ENCODE data around the gene EIF4E1B.
"Not testable (repeated sequence)": the region's sequence is repeated elsewhere in the genome, so short reads cannot be mapped to it uniquely, and the experiment has no call there.

EIF4E1B gene

GRCh38 chr5:176592573-176592972, 37.9 kb upstream of the EIF4E1B start:
- Histone ChIP-seq H3K9ac (ENCODE audit: insufficient read length) (no peak overlapping the region), H3K9me3 (ENCODE audit: low read depth, low read length) (no peaks in the 10 kb centered on the region)
- TF ChIP-seq FOXP2 (optimal IDR thresholded peaks at IDR 0.05; ENCODE audit: control extremely low read depth, extremely low read length, insufficient read depth) = no peak
- TF ChIP-seq POLR2AphosphoS5 (IDR thresholded peaks at IDR 0.05; ENCODE audit: borderline replicate concordance, low read depth, low read length) = no peak
- TF ChIP-seq EZH2 (IDR thresholded peaks at IDR 0.05) = no peak

GRCh38 chr5:176593273-176593869, 37.1 kb upstream of the EIF4E1B start:
- Histone ChIP-seq H3K36me3 (ENCODE audit: insufficient read depth, low read length) (no peaks in the 10 kb centered on the region), H3K9ac (ENCODE audit: insufficient read length) (no peak overlapping the region), H3K9me3 (ENCODE audit: low read depth, low read length) (no peaks in the 10 kb centered on the region), H3K4me3 (no peak overlapping the region), H3K27ac (no peak overlapping the region)
- TF ChIP-seq POLR2AphosphoS5 (IDR thresholded peaks at IDR 0.05; ENCODE audit: borderline replicate concordance, low read depth, low read length) = no peak
- no peak for TF ChIP-seq EZH2 (IDR thresholded peaks at IDR 0.05)
- TF ChIP-seq FOXP2 (optimal IDR thresholded peaks at IDR 0.05; ENCODE audit: control extremely low read depth, extremely low read length, insufficient read depth) = no peak
- no peak for DNase-seq (ENCODE audit: low read depth, low spot score)

More at GRCh38 chr5:176592573-176592972, 37.9 kb upstream of the EIF4E1B start:
- Histone ChIP-seq H3K4me3 (no peak overlapping the region), H3K36me3 (ENCODE audit: insufficient read depth, low read length) (no peaks in the 10 kb centered on the region), H3K27ac (no peak overlapping the region)
- DNase-seq (ENCODE audit: low read depth, low spot score) = no peak

GRCh38 chr5:176594554-176594953, 35.9 kb upstream of the EIF4E1B start:
- H3K9ac ChIP-seq (ENCODE audit: insufficient read length) = no peak overlapping the region

GRCh38 chr5:176595386-176595943, 35.0 kb upstream of the EIF4E1B start:
- no peaks in the 10 kb centered on the region for H3K9me3 ChIP-seq (ENCODE audit: low read depth, low read length)
- H3K36me3 ChIP-seq (ENCODE audit: insufficient read depth, low read length) = no peaks in the 10 kb centered on the region
- no peak for DNase-seq (ENCODE audit: low read depth, low spot score)
- no peak overlapping the region for H3K9ac ChIP-seq (ENCODE audit: insufficient read length)
- TF ChIP-seq POLR2AphosphoS5 (IDR thresholded peaks at IDR 0.05; ENCODE audit: borderline replicate concordance, low read depth, low read length) (no peak), FOXP2 (optimal IDR thresholded peaks at IDR 0.05; ENCODE audit: control extremely low read depth, extremely low read length, insufficient read depth) (no peak)
- no peak overlapping the region for H3K4me3 ChIP-seq
- no peak overlapping the region for H3K27ac ChIP-seq

More at GRCh38 chr5:176594554-176594953, 35.9 kb upstream of the EIF4E1B start:
- Histone ChIP-seq H3K27ac (no peak overlapping the region), H3K4me3 (no peak overlapping the region), H3K36me3 (ENCODE audit: insufficient read depth, low read length) (no peaks in the 10 kb centered on the region), H3K9me3 (ENCODE audit: low read depth, low read length) (no peaks in the 10 kb centered on the region)
- TF ChIP-seq EZH2 (IDR thresholded peaks at IDR 0.05) = no peak
- no peak for TF ChIP-seq FOXP2 (optimal IDR thresholded peaks at IDR 0.05; ENCODE audit: control extremely low read depth, extremely low read length, insufficient read depth)
- TF ChIP-seq POLR2AphosphoS5 (IDR thresholded peaks at IDR 0.05; ENCODE audit: borderline replicate concordance, low read depth, low read length) = no peak
- no peak for DNase-seq (ENCODE audit: low read depth, low spot score)

GRCh38 chr5:176596069-176596644, 34.3 kb upstream of the EIF4E1B start:
- Histone ChIP-seq H3K9ac (ENCODE audit: insufficient read length) (no peak overlapping the region), H3K36me3 (ENCODE audit: insufficient read depth, low read length) (no peaks in the 10 kb centered on the region), H3K27ac (no peak overlapping the region), H3K4me3 (no peak overlapping the region), H3K9me3 (ENCODE audit: low read depth, low read length) (no peaks in the 10 kb centered on the region)
- TF ChIP-seq EZH2 (IDR thresholded peaks at IDR 0.05) = no peak
- no peak for TF ChIP-seq FOXP2 (optimal IDR thresholded peaks at IDR 0.05; ENCODE audit: control extremely low read depth, extremely low read length, insufficient read depth)
- TF ChIP-seq POLR2AphosphoS5 (IDR thresholded peaks at IDR 0.05; ENCODE audit: borderline replicate concordance, low read depth, low read length) = no peak
- no peak for DNase-seq (ENCODE audit: low read depth, low spot score)

GRCh38 chr5:176596689-176597416, 33.6 kb upstream of the EIF4E1B start:
- no peak overlapping the region for H3K27ac ChIP-seq
- H3K4me3 ChIP-seq = no peak overlapping the region
- no peaks in the 10 kb centered on the region for H3K36me3 ChIP-seq (ENCODE audit: insufficient read depth, low read length)
- no peak for DNase-seq (ENCODE audit: low read depth, low spot score)
- no peak overlapping the region for H3K9ac ChIP-seq (ENCODE audit: insufficient read length)
- H3K9me3 ChIP-seq (ENCODE audit: low read depth, low read length) = no peaks in the 10 kb centered on the region
- TF ChIP-seq FOXP2 (optimal IDR thresholded peaks at IDR 0.05; ENCODE audit: control extremely low read depth, extremely low read length, insufficient read depth) (no peak), EZH2 (IDR thresholded peaks at IDR 0.05) (no peak), POLR2AphosphoS5 (IDR thresholded peaks at IDR 0.05; ENCODE audit: borderline replicate concordance, low read depth, low read length) (no peak)

- no peak overlapping the region for H3K27ac ChIP-seq
- no peaks in the 10 kb centered on the region for H3K9me3 ChIP-seq (ENCODE audit: low read depth, low read length)
- H3K36me3 ChIP-seq (ENCODE audit: insufficient read depth, low read length) = no peaks in the 10 kb centered on the region
- no peak for DNase-seq (ENCODE audit: low read depth, low spot score)
- H3K4me3 ChIP-seq = no peak overlapping the region
- H3K9ac ChIP-seq (ENCODE audit: insufficient read length) = no peak overlapping the region
- TF ChIP-seq EZH2 (IDR thresholded peaks at IDR 0.05) = no peak
- no peak for TF ChIP-seq FOXP2 (optimal IDR thresholded peaks at IDR 0.05; ENCODE audit: control extremely low read depth, extremely low read length, insufficient read depth)
- no peak for TF ChIP-seq POLR2AphosphoS5 (IDR thresholded peaks at IDR 0.05; ENCODE audit: borderline replicate concordance, low read depth, low read length)
Measured at GRCh38 chr5:176597417-176598389, 32.8 kb upstream of the EIF4E1B start.

- not testable (repeated sequence) for H3K36me3 ChIP-seq (ENCODE audit: insufficient read depth, low read length); DNase-seq (ENCODE audit: low read depth, low spot score); H3K9me3 ChIP-seq (ENCODE audit: low read depth, low read length); H3K27ac ChIP-seq; H3K4me3 ChIP-seq; H3K9ac ChIP-seq (ENCODE audit: insufficient read length)
Measured at GRCh38 chr5:176599749-176600430, 30.6 kb upstream of the EIF4E1B start.

Measured in SK-N-MC (cell line).